Hematopoietic multipotent progenitor cell treated with erythropoietin and hydrocortisone succinate and interleukin-3 and kit ligand, for 4 days (in vitro differentiated cells): Measurements from ENCODE around the gene IFIT3.

Source experiments
- DNase-seq: peaks from one replicate; pipeline ENCODE4 v3.0.0-alpha.2; 2015

IFIT3 gene

GRCh38 chr10:89363729-89364442 is 36.1 kb downstream of the IFIT3 start:
- DNase-seq, result no peak

DNA sequence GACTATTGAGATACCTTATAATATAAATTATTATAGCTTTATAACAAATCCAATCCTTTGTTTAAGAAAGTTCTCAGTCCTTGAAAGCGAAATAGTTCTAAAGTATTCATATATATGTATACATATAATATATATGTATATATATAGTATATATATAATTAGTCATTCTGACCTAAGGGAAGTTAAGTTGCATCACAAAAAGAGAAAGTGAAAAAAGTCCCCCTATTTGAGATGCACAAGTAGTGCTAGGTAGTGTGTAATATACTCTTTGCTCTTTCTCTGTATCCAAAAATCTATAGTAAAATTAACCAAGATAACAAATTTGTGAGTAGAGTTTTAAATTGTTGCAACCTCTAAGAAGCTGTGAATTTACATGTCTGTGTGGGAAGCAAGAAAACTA is 36.7 kb downstream of the IFIT3 start:
- no peak for DNase-seq

- DNase-seq, result no peak
Observed at GRCh38 chr10:89367529-89367928, 39.7 kb downstream of the IFIT3 start.

DNA sequence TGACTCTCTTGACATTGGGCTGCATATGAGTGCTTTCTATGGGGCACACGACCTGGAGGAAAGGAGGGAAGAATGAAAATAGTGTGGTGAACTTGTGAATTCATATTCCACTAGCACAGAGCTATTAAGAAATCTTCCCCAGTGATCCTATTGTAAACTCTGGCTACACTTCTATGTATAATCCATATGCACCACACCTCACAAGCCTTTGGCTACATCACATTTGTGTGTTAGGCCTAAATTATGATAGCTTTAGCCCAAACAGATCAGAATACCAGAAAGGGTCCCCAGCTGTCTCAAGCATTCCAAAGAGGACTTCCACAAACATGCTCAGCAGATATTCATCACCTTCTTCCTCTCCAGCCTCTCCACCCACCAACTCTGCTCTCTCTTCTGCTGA is 40.3 kb downstream of the IFIT3 start:
- DNase-seq, result no peak

GRCh38 chr10:89369156-89370105 is 41.6 kb downstream of the IFIT3 start:
- DNase-seq, result peak; percentile 83

DNA sequence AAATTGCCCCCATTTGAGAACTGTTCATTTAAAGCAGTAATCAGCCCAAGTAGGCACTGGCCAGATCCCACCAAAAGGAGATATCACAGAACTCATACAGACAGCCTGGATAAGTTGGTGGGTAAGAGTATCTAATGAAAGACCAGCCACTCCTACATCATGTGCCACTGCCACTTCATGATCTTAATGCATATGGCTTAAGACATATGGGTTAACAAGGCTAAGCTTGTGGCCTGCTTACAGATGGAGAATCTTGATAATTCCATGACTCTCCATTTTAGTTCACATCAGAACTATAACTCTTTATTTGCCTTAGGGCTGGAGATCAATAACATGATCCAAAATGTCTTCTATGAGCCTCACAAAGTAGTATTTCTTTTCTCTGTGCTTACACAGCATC is 43.3 kb downstream of the IFIT3 start:
- DNase-seq, result peak; percentile 81

- DNase-seq, result peak; percentile 68
Observed at GRCh38 chr10:89371987-89372386, 44.2 kb downstream of the IFIT3 start.

DNA sequence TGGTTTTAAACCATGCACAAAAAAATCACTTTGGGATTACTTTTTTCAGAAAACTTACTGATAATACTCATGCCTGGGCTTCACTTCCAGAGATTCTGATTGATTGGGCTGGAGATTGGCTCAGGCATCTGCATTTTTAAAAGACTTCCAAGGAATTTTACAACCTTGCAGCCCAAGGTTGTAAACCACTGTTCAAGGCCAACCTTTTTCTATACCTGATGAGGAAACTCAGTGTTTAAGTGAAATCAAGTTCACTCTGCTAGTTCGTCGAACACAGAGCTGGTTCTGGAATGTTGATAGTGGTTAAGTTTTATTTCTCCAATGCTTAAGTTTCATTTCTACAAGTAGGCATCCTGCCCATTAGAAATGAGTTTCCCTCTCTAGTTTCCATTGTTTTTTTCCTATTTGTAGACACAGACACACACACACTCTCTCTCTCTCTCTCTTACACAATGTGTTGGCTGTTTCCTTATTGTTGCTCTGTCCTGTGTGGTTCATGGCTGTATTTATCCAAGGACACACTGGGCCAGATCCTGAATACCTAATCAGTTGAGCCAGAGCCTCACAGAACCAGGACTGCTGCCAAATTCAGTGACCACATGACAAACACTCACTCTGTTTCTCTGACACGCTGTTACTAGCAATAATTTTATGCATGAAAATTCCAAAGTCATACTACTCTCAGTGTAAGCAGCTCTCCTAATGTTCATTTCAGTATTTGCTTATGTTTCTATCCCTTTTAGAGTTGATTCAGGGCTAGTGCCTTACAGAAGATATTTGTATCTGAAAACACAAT is 46.3 kb downstream of the IFIT3 start:
- DNase-seq, result peak; percentile 88

DNA sequence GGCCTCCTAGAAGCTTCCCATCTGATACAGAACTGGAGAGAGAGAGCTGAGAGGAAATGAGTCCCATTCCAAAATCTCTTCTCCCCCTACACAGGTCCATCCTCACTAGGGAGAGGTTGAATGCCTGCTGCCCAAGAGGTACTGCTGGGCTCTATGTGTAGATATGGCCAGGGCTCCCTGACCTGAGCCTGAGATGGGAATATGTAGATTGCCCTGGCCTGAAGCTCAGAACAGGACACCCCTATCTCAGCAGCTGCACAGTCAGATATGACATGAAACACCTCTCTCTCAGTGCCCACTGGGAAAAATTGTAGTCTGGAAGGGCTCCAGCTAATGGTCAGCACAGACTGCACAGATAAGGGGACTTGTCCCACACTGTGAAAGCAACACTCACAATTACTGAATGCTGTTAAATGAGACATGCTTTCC is 46.9 kb downstream of the IFIT3 start:
- peak; percentile 75 for DNase-seq

GRCh38 chr10:89377705-89378637 is 50.2 kb downstream of the IFIT3 start, which contains the start of gene IFIT1B:
Gene IFIT1B, plus strand, starts transcription at chr10:89378056. Its CDS starts 80 bp downstream, at chr10:89378136.
- DNase-seq, result peak; percentile 53

- DNase-seq, result no peak
Observed at GRCh38 chr10:89379103-89379502, 51.3 kb downstream of the IFIT3 start.

DNA sequence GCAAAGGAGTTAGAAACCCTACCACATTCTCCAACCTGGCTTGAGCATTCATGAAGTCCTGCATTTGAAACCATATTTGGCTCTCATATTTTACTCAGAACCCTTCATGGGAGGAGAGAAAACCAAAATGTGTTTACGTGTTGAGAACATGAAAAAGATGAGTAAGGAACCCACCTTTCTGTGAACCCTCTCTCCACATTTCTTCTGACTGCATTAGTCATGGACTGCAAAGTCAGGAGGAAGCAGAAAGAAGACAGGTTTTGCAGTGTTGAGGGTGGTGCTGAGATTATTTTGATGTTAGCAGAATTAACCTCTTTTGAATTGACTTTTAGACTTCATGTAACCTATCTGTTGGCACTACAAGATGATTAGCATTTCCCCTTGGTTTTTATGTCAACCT is 55.0 kb downstream of the IFIT3 start:
- no peak for DNase-seq

- DNase-seq, result peak; percentile 79
Observed at GRCh38 chr10:89384474-89385340, 56.9 kb downstream of the IFIT3 start.

DNA sequence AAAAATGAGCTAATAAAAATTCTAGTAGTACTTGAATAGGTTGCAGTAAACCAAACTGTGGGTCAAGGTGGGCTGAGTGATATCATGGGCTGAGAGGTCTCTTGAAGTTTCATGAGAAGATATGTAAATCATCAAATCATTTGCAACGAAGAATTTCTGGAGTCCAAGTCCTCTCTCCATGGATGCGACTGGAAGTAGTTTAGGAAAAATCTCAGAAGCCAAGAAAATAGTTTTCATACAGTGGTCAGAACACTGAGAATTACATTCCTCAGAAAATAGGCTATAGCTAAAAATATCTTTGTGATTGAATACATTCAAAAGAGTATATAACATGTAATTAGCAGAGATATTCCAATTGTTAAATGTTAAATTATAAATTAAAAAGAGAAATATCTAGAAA is 61.0 kb downstream of the IFIT3 start:
- no peak for DNase-seq

DNA sequence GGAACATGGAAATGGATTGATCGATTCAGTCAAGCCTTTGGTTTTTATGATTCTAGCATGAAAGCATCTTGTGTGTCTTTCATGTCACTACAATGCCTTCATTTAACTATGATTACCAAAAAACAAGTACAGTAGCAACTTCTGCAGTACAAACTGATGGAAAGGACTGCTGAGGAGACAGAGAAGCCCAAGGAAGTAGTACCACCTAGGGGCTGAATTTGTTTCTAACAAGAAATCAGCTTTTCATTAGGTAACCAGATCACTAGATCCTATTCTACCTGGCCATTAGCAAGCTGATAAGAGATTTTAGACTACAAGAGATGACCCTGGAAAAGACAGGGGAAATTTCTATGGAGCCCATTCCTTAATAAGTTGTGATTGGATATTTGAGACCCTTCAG is 61.5 kb downstream of the IFIT3 start:
- DNase-seq, result peak; percentile 74
